IMR-90 (cell line): Measurements from ENCODE around the gene LDLRAD4. TPM values are rescaled to one million over a fixed set of nuclear protein-coding genes. Genes with fewer than 3 reads are reported as not detected.

ENCODE experiments used
- ATAC-seq: fragments of 200-7000 bp; cut with Tn5 transposase; 2 replicates; pipeline ENCODE4 v1.9.1; 2020; ENCODE audit warnings: low read depth, mild to moderate bottlenecking, moderate library complexity
- BruUV-seq: library from RNA; stranded (reverse); fragments of 400-500 nt; replicated peaks from 2 replicates; lab custom pipeline; 2021; lab: Mats Ljungman, UMichigan
- CTCF ChIA-PET: fragments of 300-600 bp; formaldehyde crosslinking; extraction: SDS; loops from one replicate; lab custom pipeline; 2021; ENCODE audit warnings: antibody characterized with exemption; lab: Yijun Ruan, JAX
- POLR2A ChIA-PET: fragments of 300-600 bp; sonication (Branson Sonifier 250); formaldehyde crosslinking; loops from one replicate; lab custom pipeline; 2022; ENCODE audit warnings: antibody characterized with exemption; ENCODE audit not compliant: unreplicated experiment; lab: Charles Lee
- DNase-seq: peaks from one replicate; pipeline ENCODE4 v3.0.0; 2013
- H2AFZ ChIP-seq: replicated peaks from 2 replicates; pipeline ENCODE3; 2013; ENCODE audit warnings: low read length, mild to moderate bottlenecking; ENCODE audit not compliant: poor library complexity
- H2AK5ac ChIP-seq: 2 replicates; pipeline ENCODE4 v1.6.1; 2013; ENCODE audit warnings: low read depth, low read length, inconsistent platforms
- H2AK9ac ChIP-seq: replicated peaks from 2 replicates; pipeline ENCODE3; 2013; ENCODE audit warnings: mild to moderate bottlenecking, low read depth, low read length, moderate library complexity; ENCODE audit not compliant: poor library complexity
- H2BK120ac ChIP-seq: 2 replicates; pipeline ENCODE4 v1.6.1; 2013; ENCODE audit warnings: low read depth, low read length, inconsistent platforms
- H2BK15ac ChIP-seq: 3 replicates; pipeline ENCODE4 v1.6.1; 2013; ENCODE audit warnings: low read depth, low read length, inconsistent platforms
- H2BK20ac ChIP-seq: 2 replicates; pipeline ENCODE4 v1.6.1; 2013; ENCODE audit warnings: low read depth, mild to moderate bottlenecking, inconsistent platforms, low read length, moderate library complexity
- H2BK5ac ChIP-seq: 2 replicates; pipeline ENCODE4 v1.6.1; 2013; ENCODE audit warnings: mild to moderate bottlenecking, low read depth, low read length, inconsistent platforms; ENCODE audit not compliant: poor library complexity, severe bottlenecking
- H3K14ac ChIP-seq: replicated peaks from 2 replicates; pipeline ENCODE4 v1.6.1; 2013; ENCODE audit warnings: low read depth, low read length, inconsistent platforms
- H3K18ac ChIP-seq: 2 replicates; pipeline ENCODE4 v1.6.1; 2013; ENCODE audit warnings: low read depth, low read length, control low read depth
- H3K23ac ChIP-seq: 2 replicates; pipeline ENCODE4 v1.6.1; 2013; ENCODE audit warnings: low read depth, low read length, inconsistent platforms
- H3K27ac ChIP-seq: 2 replicates; pipeline ENCODE4 v1.5.1; 2013; ENCODE audit warnings: mild to moderate bottlenecking, control low read depth, low read length; ENCODE audit not compliant: insufficient read depth
- H3K27me3 ChIP-seq: 2 replicates; pipeline ENCODE4 v1.6.1; 2013; ENCODE audit warnings: low read length; ENCODE audit not compliant: control insufficient read depth, insufficient read depth
- H3K36me3 ChIP-seq: 2 replicates; pipeline ENCODE4 v1.6.1; 2013; ENCODE audit warnings: low read length, mixed read lengths; ENCODE audit not compliant: control insufficient read depth, insufficient read depth
- H3K4ac ChIP-seq: 2 replicates; pipeline ENCODE4 v1.6.1; 2013; ENCODE audit warnings: low read depth, low read length, inconsistent platforms
- H3K4me1 ChIP-seq: 2 replicates; pipeline ENCODE4 v1.6.1; 2013; ENCODE audit warnings: low read length, mixed read lengths; ENCODE audit not compliant: control insufficient read depth, insufficient read depth
- H3K4me2 ChIP-seq: 2 replicates; pipeline ENCODE4 v1.6.1; 2013; ENCODE audit warnings: low read depth, mild to moderate bottlenecking, control low read depth, low read length, moderate library complexity
- H3K4me3 ChIP-seq: 2 replicates; pipeline ENCODE4 v1.5.1; 2013; ENCODE audit warnings: low read depth, mild to moderate bottlenecking, control low read depth, low read length, moderate library complexity; ENCODE audit not compliant: insufficient read depth
- H3K56ac ChIP-seq: 2 replicates; pipeline ENCODE4 v1.6.1; 2013; ENCODE audit warnings: low read length, inconsistent platforms; ENCODE audit not compliant: insufficient read depth; ENCODE audit errors: extremely low read depth
- H3K79me1 ChIP-seq, 2 experiments: 2 replicates each; pipeline ENCODE4 v1.6.1; 2013; ENCODE audit warnings: low read length in 2 of 2, inconsistent platforms in 1 of 2, low read depth in 1 of 2
- H3K9ac ChIP-seq: 2 replicates; pipeline ENCODE4 v1.6.1; 2013; ENCODE audit warnings: low read depth, low read length, control low read depth
- H3K9me1 ChIP-seq: 2 replicates; pipeline ENCODE4 v1.6.1; 2013; ENCODE audit warnings: low read length, inconsistent platforms; ENCODE audit not compliant: insufficient read depth
- H3K9me3 ChIP-seq: 2 replicates; pipeline ENCODE4 v1.6.1; 2013; ENCODE audit warnings: low read length; ENCODE audit not compliant: control insufficient read depth, insufficient read depth
- H4K20me1 ChIP-seq: 2 replicates; pipeline ENCODE4 v1.6.1; 2013; ENCODE audit warnings: low read length, inconsistent platforms; ENCODE audit not compliant: insufficient read depth
- H4K5ac ChIP-seq: 2 replicates; pipeline ENCODE4 v1.6.1; 2013; ENCODE audit warnings: mild to moderate bottlenecking, low read depth, low read length, control low read depth
- H4K8ac ChIP-seq, 2 experiments: 2 replicates each; pipeline ENCODE4 v1.6.1; 2013; ENCODE audit warnings: low read depth in 2 of 2, low read length in 2 of 2, control low read depth in 1 of 2, inconsistent platforms in 1 of 2
- H4K91ac ChIP-seq: 2 replicates; pipeline ENCODE4 v1.6.1; 2013; ENCODE audit warnings: low read depth, low read length, inconsistent platforms; ENCODE audit not compliant: insufficient read depth
- BHLHE40 ChIP-seq: fragments of 150-350 bp; IDR thresholded peaks from 2 replicates; pipeline ENCODE4 v1.6.1; 2016; ENCODE audit warnings: mild to moderate bottlenecking, low read depth, low read length
- CEBPB ChIP-seq: IDR thresholded peaks from 2 replicates; pipeline ENCODE4 v1.6.1; 2012; ENCODE audit warnings: low read depth, low read length, improper control_type of control experiment
- CHD1 ChIP-seq: IDR thresholded peaks from 2 replicates; pipeline ENCODE4 v1.6.1; 2012; ENCODE audit warnings: low read depth, low read length, improper control_type of control experiment
- FOS ChIP-seq: fragments of 150-350 bp; IDR thresholded peaks from 2 replicates; pipeline ENCODE4 v1.6.1; 2016; ENCODE audit warnings: low read depth, low read length
- MAFK ChIP-seq: IDR thresholded peaks from 2 replicates; pipeline ENCODE4 v1.6.1; 2012; ENCODE audit warnings: low read depth, low read length, improper control_type of control experiment
- MAZ ChIP-seq: IDR thresholded peaks from 2 replicates; pipeline ENCODE4 v1.6.1; 2012; ENCODE audit warnings: low read depth, mild to moderate bottlenecking, low read length, improper control_type of control experiment, moderate library complexity, borderline replicate concordance
- MXI1 ChIP-seq: IDR thresholded peaks from 2 replicates; pipeline ENCODE4 v1.6.1; 2012; ENCODE audit warnings: low read depth, mild to moderate bottlenecking, low read length, moderate library complexity, borderline replicate concordance
- NFE2L2 ChIP-seq: fragments of 150-350 bp; IDR thresholded peaks from 2 replicates; pipeline ENCODE4 v1.6.1; 2016; ENCODE audit warnings: low read depth, mild to moderate bottlenecking, low read length
- POLR2A ChIP-seq: IDR thresholded peaks from 2 replicates; pipeline ENCODE4 v1.6.1; 2012; ENCODE audit warnings: mild to moderate bottlenecking, low read depth, low read length
- RAD21 ChIP-seq: IDR thresholded peaks from 2 replicates; pipeline ENCODE4 v1.6.1; 2012; ENCODE audit warnings: low read length, improper control_type of control experiment
- RCOR1 ChIP-seq: IDR thresholded peaks from 2 replicates; pipeline ENCODE4 v1.6.1; 2012; ENCODE audit warnings: mild to moderate bottlenecking, low read length, improper control_type of control experiment; ENCODE audit not compliant: insufficient replicate concordance
- RFX5 ChIP-seq: IDR thresholded peaks from 2 replicates; pipeline ENCODE4 v1.8.0; 2012; ENCODE audit warnings: low read depth, mild to moderate bottlenecking, low read length, moderate library complexity
- SMC3 ChIP-seq: fragments of 150-350 bp; IDR thresholded peaks from 2 replicates; pipeline ENCODE4 v1.6.1; 2016; ENCODE audit warnings: low read depth, mild to moderate bottlenecking, antibody characterized with exemption, low read length, moderate library complexity
- WGBS, 2 experiments: methylation state at CpG; one replicate each; pipeline versions ENCODE4 v1.1.5 to v1.1.7; 2013; ENCODE audit warnings: missing lambda C conversion rate in 2 of 2; ENCODE audit not compliant: insufficient read length in 1 of 2; ENCODE audit errors: extremely low coverage in 2 of 2; 5-methylcytosine and 5-hydroxymethylcytosine counted together
- dilution Hi-C: fragments of 300-500 bp; cut with HindIII; formaldehyde crosslinking; loops from one replicate; pipeline ENCODE4 v1.14.3; 2018; ENCODE audit warnings: low sequenced_read_pairs; ENCODE audit not compliant: unreplicated experiment
- in situ Hi-C: fragments of 300-500 bp; cut with MboI; formaldehyde crosslinking; loops from 3 replicates; pipeline ENCODE4 v1.14.3; 2019; ENCODE audit warnings: low sequenced_read_pairs, inconsistent platforms, mixed read lengths
- intact Hi-C: fragments of 100-400 bp; cut with micrococcal nuclease; formaldehyde crosslinking; loops from 2 replicates; pipeline ENCODE4 v1.10.0; 2022
- polyA plus RNA-seq, 3 experiments: library from polyadenylated mRNA; depleted of rRNA; stranded (reverse); fragments of >200 nt; gene quantifications; 2 replicates each; pipeline ENCODE4 v1.2.3, GENCODE V29; 2012; ENCODE audit warnings: low replicate concordance in 1 of 3
- total RNA-seq: library from RNA; depleted of rRNA; stranded (reverse); fragments of >200 nt; gene quantifications from 2 replicates; pipeline ENCODE4 v1.2.3, GENCODE V29; 2012
- TF ChIP-seq, protein P1 (sequence below): fragments of 150-350 bp; IDR thresholded peaks from 2 replicates; pipeline ENCODE4 v1.6.1; 2016; ENCODE audit warnings: low read depth, mild to moderate bottlenecking, low read length, moderate library complexity, borderline replicate concordance
- TF ChIP-seq, protein P2 (sequence below): fragments of 150-350 bp; IDR thresholded peaks from 2 replicates; pipeline ENCODE4 v1.6.1; 2017; ENCODE audit warnings: mild to moderate bottlenecking, antibody characterized with exemption, low read length, low read depth
- TF ChIP-seq, protein P3 (sequence below): conservative IDR thresholded peaks from 2 replicates; pipeline ENCODE4 v1.5.1; 2012; ENCODE audit warnings: mild to moderate bottlenecking, low read depth, low read length, improper control_type of control experiment

The LDLRAD4 gene
- total and polyA plus RNA-seq, 2 of the 4 experiments (the other 2 are of a cell fraction) = not detected

DNA sequence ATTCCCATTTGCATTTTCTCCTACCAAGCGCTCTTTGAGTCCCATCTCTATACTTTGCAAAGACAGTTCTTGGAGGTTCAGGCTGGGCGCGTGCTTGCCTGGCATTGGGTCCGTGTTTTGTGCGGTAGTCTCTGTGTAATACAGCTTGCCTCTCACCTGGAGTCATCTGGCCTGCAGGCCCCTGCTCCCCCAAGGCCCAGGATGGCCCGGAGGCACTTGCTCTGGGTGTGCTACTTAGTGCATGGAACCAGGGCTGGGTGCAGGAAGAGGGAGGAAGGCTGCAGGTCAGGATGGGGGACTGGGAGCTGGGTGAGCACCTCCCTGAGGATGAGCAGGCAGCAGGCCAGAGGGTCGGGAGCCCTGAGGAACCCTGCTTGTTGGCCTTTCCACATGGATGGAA is 220.9 kb downstream of the LDLRAD4 start:
- BruUV-seq = no TSS peak
- no peak for TF ChIP-seq NFE2L2
- no peak for TF ChIP-seq SMC3
- TF ChIP-seq, protein P1, sequence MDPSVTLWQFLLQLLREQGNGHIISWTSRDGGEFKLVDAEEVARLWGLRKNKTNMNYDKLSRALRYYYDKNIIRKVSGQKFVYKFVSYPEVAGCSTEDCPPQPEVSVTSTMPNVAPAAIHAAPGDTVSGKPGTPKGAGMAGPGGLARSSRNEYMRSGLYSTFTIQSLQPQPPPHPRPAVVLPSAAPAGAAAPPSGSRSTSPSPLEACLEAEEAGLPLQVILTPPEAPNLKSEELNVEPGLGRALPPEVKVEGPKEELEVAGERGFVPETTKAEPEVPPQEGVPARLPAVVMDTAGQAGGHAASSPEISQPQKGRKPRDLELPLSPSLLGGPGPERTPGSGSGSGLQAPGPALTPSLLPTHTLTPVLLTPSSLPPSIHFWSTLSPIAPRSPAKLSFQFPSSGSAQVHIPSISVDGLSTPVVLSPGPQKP = no peak
- TF ChIP-seq, protein P2, sequence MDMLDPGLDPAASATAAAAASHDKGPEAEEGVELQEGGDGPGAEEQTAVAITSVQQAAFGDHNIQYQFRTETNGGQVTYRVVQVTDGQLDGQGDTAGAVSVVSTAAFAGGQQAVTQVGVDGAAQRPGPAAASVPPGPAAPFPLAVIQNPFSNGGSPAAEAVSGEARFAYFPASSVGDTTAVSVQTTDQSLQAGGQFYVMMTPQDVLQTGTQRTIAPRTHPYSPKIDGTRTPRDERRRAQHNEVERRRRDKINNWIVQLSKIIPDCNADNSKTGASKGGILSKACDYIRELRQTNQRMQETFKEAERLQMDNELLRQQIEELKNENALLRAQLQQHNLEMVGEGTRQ = no peak
- no peak for TF ChIP-seq POLR2A
- TF ChIP-seq CHD1 = no peak
- TF ChIP-seq MXI1 = no peak
- TF ChIP-seq FOS = no peak
- TF ChIP-seq, protein P3, sequence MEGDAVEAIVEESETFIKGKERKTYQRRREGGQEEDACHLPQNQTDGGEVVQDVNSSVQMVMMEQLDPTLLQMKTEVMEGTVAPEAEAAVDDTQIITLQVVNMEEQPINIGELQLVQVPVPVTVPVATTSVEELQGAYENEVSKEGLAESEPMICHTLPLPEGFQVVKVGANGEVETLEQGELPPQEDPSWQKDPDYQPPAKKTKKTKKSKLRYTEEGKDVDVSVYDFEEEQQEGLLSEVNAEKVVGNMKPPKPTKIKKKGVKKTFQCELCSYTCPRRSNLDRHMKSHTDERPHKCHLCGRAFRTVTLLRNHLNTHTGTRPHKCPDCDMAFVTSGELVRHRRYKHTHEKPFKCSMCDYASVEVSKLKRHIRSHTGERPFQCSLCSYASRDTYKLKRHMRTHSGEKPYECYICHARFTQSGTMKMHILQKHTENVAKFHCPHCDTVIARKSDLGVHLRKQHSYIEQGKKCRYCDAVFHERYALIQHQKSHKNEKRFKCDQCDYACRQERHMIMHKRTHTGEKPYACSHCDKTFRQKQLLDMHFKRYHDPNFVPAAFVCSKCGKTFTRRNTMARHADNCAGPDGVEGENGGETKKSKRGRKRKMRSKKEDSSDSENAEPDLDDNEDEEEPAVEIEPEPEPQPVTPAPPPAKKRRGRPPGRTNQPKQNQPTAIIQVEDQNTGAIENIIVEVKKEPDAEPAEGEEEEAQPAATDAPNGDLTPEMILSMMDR = no peak
- TF ChIP-seq RFX5 = no peak
- no peak for TF ChIP-seq BHLHE40
- TF ChIP-seq MAFK = no peak
- no peak for TF ChIP-seq CEBPB
- TF ChIP-seq MAZ = no peak
- TF ChIP-seq RAD21 = no peak
- no peak for TF ChIP-seq RCOR1
- dilution Hi-C loops = no loop called here

More for the DNA sequence above, 220.9 kb downstream of the LDLRAD4 start:
- Histone ChIP-seq H3K9me3 (no peaks in the 10 kb centered on the region), H2BK120ac (no peak overlapping the region), H3K27me3 (peaks cover 4% of the 10 kb centered on the region), H3K36me3 (no peaks in the 10 kb centered on the region), H3K56ac (no peak overlapping the region), H2AK5ac (no peak overlapping the region), H3K18ac (no peak overlapping the region), H3K79me1 (no peaks in the 10 kb centered on the region), H3K9me1 (no peaks in the 10 kb centered on the region), H3K4me1 (no peaks in the 10 kb centered on the region), H3K14ac (no peak overlapping the region), H4K8ac (no peak overlapping the region), H2BK15ac (no peak overlapping the region), H4K5ac (no peak overlapping the region), H4K20me1 (no peaks in the 10 kb centered on the region), H3K23ac (no peak overlapping the region), H2BK5ac (no peak overlapping the region), H4K91ac (no peak overlapping the region), H3K9ac (no peak overlapping the region), H3K4me3 (no peak overlapping the region), H3K27ac (no peak overlapping the region), H2AK9ac (no peak overlapping the region), H2BK20ac (no peak overlapping the region), H3K4me2 (no peak overlapping the region), H3K4ac (no peak overlapping the region), H2AFZ (no peak overlapping the region)
- DNase-seq (no peak), ATAC-seq (no peak)
- 80% methylated on average over 2 of the region's 7 CpGs; no CpG with 5 or more reads in 1 of the 2 experiments for WGBS, 2 experiments
- CTCF ChIA-PET = no interaction called here
- POLR2A ChIA-PET = no interaction called here
- in situ Hi-C loops (no loop called here), intact Hi-C loops (no loop called here)
